ENCODE measurements around the gene RAB33A.

DNA sequence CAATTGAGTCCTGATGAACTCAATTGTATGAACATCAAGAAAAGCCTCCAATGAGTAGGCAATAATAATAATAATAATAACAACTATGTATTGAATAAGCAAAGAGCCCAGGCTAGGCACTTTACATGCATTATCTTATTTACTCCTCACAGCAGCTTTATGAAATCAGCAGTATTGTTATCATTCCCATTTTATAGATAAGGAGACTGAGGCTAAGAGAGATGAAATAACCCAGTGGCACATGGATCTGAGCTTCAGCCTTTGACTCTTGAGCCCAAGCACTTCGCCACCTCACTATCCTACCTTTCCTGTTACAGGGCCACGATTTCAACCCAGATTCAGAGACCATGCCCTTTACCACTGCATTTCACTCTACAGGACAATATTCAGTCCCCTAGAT is 3.2 kb downstream of the RAB33A start:
- no peak for TF ChIP-seq EZH2 (IDR thresholded peaks at IDR 0.05)
- TF ChIP-seq POLR2AphosphoS5 (IDR thresholded peaks at IDR 0.05; ENCODE audit: borderline replicate concordance, low read depth, low read length), result no peak
